CD14-positive monocyte (primary cell): ENCODE measurements around the gene MEX3C. TPM values are rescaled to one million over a fixed set of nuclear protein-coding genes. Genes with fewer than 3 reads are reported as not detected.

ENCODE experiments used
- DNase-seq, 3 donors: peaks; one replicate each; pipeline ENCODE4 v3.0.0-alpha.2; 2011 to 2022
- H2AFZ ChIP-seq: 2 replicates; pipeline ENCODE4 v1.6.0; 2012; ENCODE audit warnings: mild to moderate bottlenecking, low read depth, low read length, inconsistent platforms; ENCODE audit not compliant: insufficient read depth, poor library complexity, severe bottlenecking
- H3K27ac ChIP-seq, 2 donors: 1 replicate in 1 of 2; 2 replicates in 1 of 2; pipeline ENCODE4 v1.5.1; 2012 to 2013; ENCODE audit warnings: low read length in 2 of 2, control low read depth in 1 of 2, inconsistent platforms in 1 of 2, low read depth in 1 of 2, mild to moderate bottlenecking in 1 of 2
- H3K27me3 ChIP-seq, 2 donors: one replicate each; pipeline versions ENCODE4 v1.6.0 to v1.6.1; 2011 to 2013; ENCODE audit warnings: low read length in 2 of 2; ENCODE audit not compliant: control insufficient read depth in 2 of 2, insufficient read depth in 2 of 2
- H3K36me3 ChIP-seq, 2 donors: replicated peaks in 1 of 2; 1 replicate in 1 of 2; 2 replicates in 1 of 2; pipeline versions ENCODE4 v1.5.1 to v1.6.1; 2012 to 2013; ENCODE audit warnings: low read length in 2 of 2, control low read depth in 1 of 2, inconsistent platforms in 1 of 2, mild to moderate bottlenecking in 1 of 2; ENCODE audit not compliant: insufficient read depth in 2 of 2, control insufficient read depth in 1 of 2
- H3K4me1 ChIP-seq, 2 donors: 1 replicate in 1 of 2; 2 replicates in 1 of 2; pipeline versions ENCODE4 v1.5.1 to v1.6.1; 2012 to 2013; ENCODE audit warnings: low read length in 2 of 2, control low read depth in 1 of 2, inconsistent platforms in 1 of 2, mild to moderate bottlenecking in 1 of 2, moderate library complexity in 1 of 2; ENCODE audit not compliant: insufficient read depth in 2 of 2, control insufficient read depth in 1 of 2
- H3K4me2 ChIP-seq: replicated peaks from 2 replicates; pipeline ENCODE3; 2012; ENCODE audit warnings: low read length, moderate library complexity, mild to moderate bottlenecking; ENCODE audit not compliant: poor library complexity, severe bottlenecking; ENCODE audit errors: extremely low read depth
- H3K4me3 ChIP-seq, 3 experiments: fragments of 200-600 bp in 1 of 3; sonication (generic) in 1 of 3; replicated peaks in 1 of 3; 1 replicate in 2 of 3; 2 replicates in 1 of 3; pipeline ENCODE4 v1.5.1; 2011 to 2013; ENCODE audit warnings: low read length in 3 of 3, mild to moderate bottlenecking in 3 of 3, control low read depth in 2 of 3, low read depth in 2 of 3, inconsistent platforms in 1 of 3, moderate library complexity in 1 of 3
- H3K79me2 ChIP-seq: 2 replicates; pipeline ENCODE4 v1.6.0; 2012; ENCODE audit warnings: mild to moderate bottlenecking, control low read depth, inconsistent platforms, low read length, moderate library complexity; ENCODE audit not compliant: insufficient read depth
- H3K9ac ChIP-seq: 2 replicates; pipeline ENCODE4 v1.6.0; 2017; ENCODE audit warnings: low read length, mild to moderate bottlenecking; ENCODE audit not compliant: insufficient read depth, poor library complexity, severe bottlenecking
- H3K9me3 ChIP-seq, 2 donors: replicated peaks in 1 of 2; 1 replicate in 1 of 2; 2 replicates in 1 of 2; pipeline versions ENCODE4 v1.5.1 to v1.6.1; 2012 to 2013; ENCODE audit warnings: low read length in 2 of 2, control low read depth in 1 of 2; ENCODE audit not compliant: control insufficient read depth in 1 of 2, insufficient read depth in 1 of 2
- H4K20me1 ChIP-seq: 2 replicates; pipeline ENCODE4 v1.6.0; 2012; ENCODE audit warnings: mild to moderate bottlenecking, low read length, control low read depth, moderate library complexity; ENCODE audit not compliant: insufficient read depth
- H3K27ac Mint-ChIP-seq, 7 donors: one replicate each; pipeline ENCODE4 v1.8.0; 2020; ENCODE audit warnings: mild to moderate bottlenecking in 7 of 7, mixed read lengths in 7 of 7, moderate library complexity in 6 of 7, inconsistent platforms in 2 of 7
- H3K27me3 Mint-ChIP-seq, 3 donors: one replicate each; pipeline ENCODE4 v1.8.0; 2021 to 2022; ENCODE audit warnings: low read depth in 3 of 3, mild to moderate bottlenecking in 3 of 3, mixed read lengths in 3 of 3, moderate library complexity in 3 of 3, inconsistent platforms in 1 of 3
- H3K36me3 Mint-ChIP-seq, 2 donors: one replicate each; pipeline ENCODE4 v1.8.0; 2020; ENCODE audit warnings: mixed read lengths in 2 of 2, inconsistent platforms in 1 of 2, mild to moderate bottlenecking in 1 of 2
- H3K4me1 Mint-ChIP-seq: one replicate; pipeline ENCODE4 v1.8.0; 2020; ENCODE audit warnings: mild to moderate bottlenecking, mixed read lengths
- H3K4me3 Mint-ChIP-seq, 2 donors: one replicate each; pipeline ENCODE4 v1.8.0; 2020; ENCODE audit warnings: mild to moderate bottlenecking in 2 of 2, mixed read lengths in 2 of 2, moderate library complexity in 1 of 2
- H3K9me3 Mint-ChIP-seq, 7 donors: one replicate each; pipeline ENCODE4 v1.8.0; 2020 to 2022; ENCODE audit warnings: mixed read lengths in 7 of 7, mild to moderate bottlenecking in 6 of 7, moderate library complexity in 6 of 7, inconsistent platforms in 2 of 7
- WGBS: methylation state at CpG from one replicate; pipeline ENCODE4 v1.1.5; 2013; ENCODE audit warnings: missing lambda C conversion rate; ENCODE audit not compliant: insufficient coverage; 5-methylcytosine and 5-hydroxymethylcytosine counted together
- intact Hi-C, 2 donors: fragments of 100-400 bp; cut with micrococcal nuclease; formaldehyde crosslinking; loops; one replicate each; pipeline versions ENCODE4 v1.15.0 to v1.15.1; 2023
- polyA plus RNA-seq, 3 donors: library from polyadenylated mRNA; depleted of rRNA in 1 of 3; unstranded in 2 of 3; stranded (reverse) in 1 of 3; fragments of 300-500 nt in 2 of 3; fragments of >200 nt in 1 of 3; fragmentation: Illumina TruSeq in 2 of 3; gene quantifications; 1 replicate in 2 of 3; 2 replicates in 1 of 3; pipeline ENCODE4 v1.2.3, GENCODE V29; 2012 to 2021
- TF ChIP-seq, protein P1 (sequence below): fragments of 200-600 bp; IDR thresholded peaks from one replicate; pipeline ENCODE4 v1.8.0; 2022; ENCODE audit warnings: antibody characterized with exemption, mild to moderate bottlenecking

The MEX3C gene
- polyA plus RNA-seq, 3 donors = 2.3 to 41.3 (median 5.2) TPM

DNA sequence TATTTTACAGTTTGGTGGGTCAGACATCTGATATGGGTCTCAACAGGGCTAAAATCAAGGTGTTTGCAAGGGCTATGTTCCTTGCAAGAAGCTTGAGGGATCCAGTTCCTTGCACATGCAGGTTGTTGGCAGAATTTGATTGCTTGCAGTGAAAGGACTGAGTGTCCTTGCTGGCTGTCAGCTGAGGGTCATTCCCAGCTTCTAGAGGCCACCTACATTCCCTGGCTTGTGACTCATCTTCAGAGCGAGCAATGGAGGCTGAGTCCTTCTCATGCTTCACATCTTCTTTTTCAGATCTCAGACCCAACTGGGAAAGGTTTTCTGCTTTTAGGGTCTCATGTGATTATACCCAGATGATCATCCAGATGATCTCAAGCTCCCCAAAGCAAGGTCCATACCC, 12.4 kb downstream of the MEX3C start:
- whole genome bisulfite sequencing = 100% methylated on average over 1 of the region's 1 CpG
- no peaks in the 10 kb centered on the region for H3K9me3 Mint-ChIP-seq
- no peaks in the 10 kb centered on the region for H3K27me3 ChIP-seq

DNA sequence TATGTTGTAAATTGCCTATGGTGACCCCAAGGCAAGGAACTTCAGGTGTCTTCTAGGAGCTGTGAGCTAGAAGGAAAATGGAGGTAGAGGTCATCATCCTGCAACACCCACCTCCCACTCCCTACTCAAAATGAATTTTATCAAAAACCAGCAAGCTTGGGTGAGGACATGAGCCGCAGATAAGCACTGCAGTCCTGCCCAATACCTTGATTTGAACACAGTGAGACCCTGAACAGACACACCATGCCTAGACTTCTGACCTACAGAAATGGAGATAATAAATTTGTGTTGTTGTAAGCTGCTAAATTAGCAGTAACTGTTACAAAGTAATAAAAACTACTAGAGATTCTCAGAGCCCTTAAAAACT, 13.4 kb downstream of the MEX3C start:
- no CpG with 5 or more reads among the region's 1 CpG for WGBS
- H3K4me1 Mint-ChIP-seq = peaks cover 14% of the 10 kb centered on the region
- intact Hi-C loops = no loop called here
- peaks cover 63% of the 10 kb centered on the region for H4K20me1 ChIP-seq
- H3K27ac Mint-ChIP-seq = no peak overlapping the region
- TF ChIP-seq, protein P1, sequence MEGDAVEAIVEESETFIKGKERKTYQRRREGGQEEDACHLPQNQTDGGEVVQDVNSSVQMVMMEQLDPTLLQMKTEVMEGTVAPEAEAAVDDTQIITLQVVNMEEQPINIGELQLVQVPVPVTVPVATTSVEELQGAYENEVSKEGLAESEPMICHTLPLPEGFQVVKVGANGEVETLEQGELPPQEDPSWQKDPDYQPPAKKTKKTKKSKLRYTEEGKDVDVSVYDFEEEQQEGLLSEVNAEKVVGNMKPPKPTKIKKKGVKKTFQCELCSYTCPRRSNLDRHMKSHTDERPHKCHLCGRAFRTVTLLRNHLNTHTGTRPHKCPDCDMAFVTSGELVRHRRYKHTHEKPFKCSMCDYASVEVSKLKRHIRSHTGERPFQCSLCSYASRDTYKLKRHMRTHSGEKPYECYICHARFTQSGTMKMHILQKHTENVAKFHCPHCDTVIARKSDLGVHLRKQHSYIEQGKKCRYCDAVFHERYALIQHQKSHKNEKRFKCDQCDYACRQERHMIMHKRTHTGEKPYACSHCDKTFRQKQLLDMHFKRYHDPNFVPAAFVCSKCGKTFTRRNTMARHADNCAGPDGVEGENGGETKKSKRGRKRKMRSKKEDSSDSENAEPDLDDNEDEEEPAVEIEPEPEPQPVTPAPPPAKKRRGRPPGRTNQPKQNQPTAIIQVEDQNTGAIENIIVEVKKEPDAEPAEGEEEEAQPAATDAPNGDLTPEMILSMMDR = no peak
- H2AFZ ChIP-seq = no peak overlapping the region
- DNase-seq = no peak
- H3K4me3 Mint-ChIP-seq = no peak overlapping the region
- H3K4me3 ChIP-seq = no peak overlapping the region
- no peaks in the 10 kb centered on the region for H3K27me3 ChIP-seq
- H3K4me2 ChIP-seq = no peak overlapping the region
- peaks cover 97% of the 10 kb centered on the region for H3K79me2 ChIP-seq
- no peak overlapping the region for H3K9ac ChIP-seq
- peaks cover 0 to 13% of the 10 kb centered on the region in 2 donors for H3K36me3 ChIP-seq
- no peaks in the 10 kb centered on the region for H3K4me1 ChIP-seq
- no peaks in the 10 kb centered on the region for H3K27me3 Mint-ChIP-seq
- H3K9me3 ChIP-seq = no peaks in the 10 kb centered on the region
- H3K36me3 Mint-ChIP-seq = peaks cover 12 to 18% of the 10 kb centered on the region in 2 donors
- no peak overlapping the region for H3K27ac ChIP-seq
- no peaks in the 10 kb centered on the region for H3K9me3 Mint-ChIP-seq

More for the DNA sequence above, 12.4 kb downstream of the MEX3C start:
- Histone ChIP-seq H3K4me2 (no peak overlapping the region), H3K9me3 (no peaks in the 10 kb centered on the region), H3K4me1 (no peaks in the 10 kb centered on the region), H3K36me3 (peaks cover 0 to 13% of the 10 kb centered on the region in 2 donors), H3K27ac (no peak overlapping the region), H3K9ac (no peak overlapping the region), H4K20me1 (peaks cover 57% of the 10 kb centered on the region), H3K4me3 (no peak overlapping the region), H3K79me2 (peaks cover 96% of the 10 kb centered on the region), H2AFZ (no peak overlapping the region)
- no peak overlapping the region for H3K4me3 Mint-ChIP-seq
- peaks cover 16% of the 10 kb centered on the region for H3K4me1 Mint-ChIP-seq
- peaks cover 12 to 18% of the 10 kb centered on the region in 2 donors for H3K36me3 Mint-ChIP-seq
- intact Hi-C loops = no loop called here
- no peaks in the 10 kb centered on the region for H3K27me3 Mint-ChIP-seq
- H3K27ac Mint-ChIP-seq = no peak overlapping the region
- no peak for DNase-seq
- TF ChIP-seq, protein P1 = no peak
